AG10803 (cell line): Measurements from ENCODE around the gene CASP3.
A peak's percentile ranks its signal among the peaks of the same experiment; 100 is the strongest.
"Not testable (repeated sequence)": the region's sequence is repeated elsewhere in the genome, so short reads cannot be mapped to it uniquely, and the experiment has no call there.

Source experiments
- DNase-seq: peaks from one replicate; pipeline ENCODE4 v3.0.0; 2010; ENCODE audit warnings: low read depth
- H3K4me3 ChIP-seq: 2 replicates; pipeline ENCODE4 v1.5.1; 2011; ENCODE audit warnings: mild to moderate bottlenecking, low read length, control low read depth
- CTCF ChIP-seq: conservative IDR thresholded peaks from 2 replicates; pipeline ENCODE4 v1.5.1; 2011; ENCODE audit warnings: mild to moderate bottlenecking, low read length, control low read depth, inconsistent platforms

The CASP3 gene

GRCh38 chr4:184599492-184600135 lies 49.6 kb downstream of the CASP3 start:
- H3K4me3 ChIP-seq: no peak overlapping the region
- peak; percentile 84 for DNase-seq
- TF ChIP-seq CTCF: no peak

GRCh38 chr4:184598753-184599491 lies 50.3 kb downstream of the CASP3 start:
- TF ChIP-seq CTCF: no peak
- peak; percentile 27 for DNase-seq
- no peak overlapping the region for H3K4me3 ChIP-seq

GRCh38 chr4:184596617-184597185 lies 52.5 kb downstream of the CASP3 start:
- TF ChIP-seq CTCF: no peak
- DNase-seq: no peak
- H3K4me3 ChIP-seq: no peak overlapping the region

GRCh38 chr4:184596044-184596616 lies 53.1 kb downstream of the CASP3 start:
- no peak overlapping the region for H3K4me3 ChIP-seq
- no peak for TF ChIP-seq CTCF
- DNase-seq: no peak

GRCh38 chr4:184595430-184595829 lies 53.8 kb downstream of the CASP3 start:
- DNase-seq: no peak
- H3K4me3 ChIP-seq: no peak overlapping the region
- TF ChIP-seq CTCF: no peak

GRCh38 chr4:184593461-184593860 lies 55.8 kb downstream of the CASP3 start:
- TF ChIP-seq CTCF: no peak
- no peak for DNase-seq
- no peak overlapping the region for H3K4me3 ChIP-seq

GRCh38 chr4:184591747-184592270 lies 57.4 kb downstream of the CASP3 start:
- DNase-seq, H3K4me3 ChIP-seq: not testable (repeated sequence)
